Naive thymus-derived CD4-positive, alpha-beta T cell (primary cell): Measurements from ENCODE around the gene BTBD2. TPM values are rescaled to one million over a fixed set of nuclear protein-coding genes. Genes with fewer than 3 reads are reported as not detected.

Experiments
- ATAC-seq: fragments of 150-1000 bp; cut with Tn5 transposase; 2 replicates; pipeline ENCODE4 v1.10.0; 2021; ENCODE audit warnings: mild to moderate bottlenecking, moderate library complexity
- CTCF ChIA-PET: fragments of 350-600 bp; sonication (Branson Sonifier 250); formaldehyde crosslinking; loops from one replicate; lab custom pipeline; 2021; ENCODE audit warnings: antibody characterized with exemption; lab: Charles Lee
- POLR2A ChIA-PET: fragments of 350-600 bp; sonication (Branson Sonifier 250); formaldehyde crosslinking; loops from one replicate; lab custom pipeline; 2021; ENCODE audit warnings: antibody characterized with exemption, inconsistent platforms; lab: Charles Lee
- DNase-seq, 9 donors: peaks; one replicate each; pipeline versions ENCODE4 v3.0.0 to v3.0.0-alpha.2; 2020 to 2022; ENCODE audit warnings: mixed read lengths in 1 of 9
- H3K27ac ChIP-seq: one replicate; pipeline ENCODE4 v1.7.0; 2013; ENCODE audit warnings: mild to moderate bottlenecking, low read depth, low read length, moderate library complexity
- H3K27me3 ChIP-seq, 2 donors: one replicate each; pipeline ENCODE4 v1.7.0; 2013; ENCODE audit warnings: low read length in 2 of 2, mild to moderate bottlenecking in 2 of 2, moderate library complexity in 2 of 2; ENCODE audit not compliant: control insufficient read depth in 2 of 2, insufficient read depth in 2 of 2
- H3K36me3 ChIP-seq, 3 experiments: 1 replicate in 2 of 3; 2 replicates in 1 of 3; pipeline ENCODE4 v1.7.0; 2013; ENCODE audit warnings: low read length in 3 of 3, mild to moderate bottlenecking in 3 of 3, moderate library complexity in 1 of 3; ENCODE audit not compliant: insufficient read depth in 3 of 3, control insufficient read depth in 2 of 3
- H3K4me1 ChIP-seq, 2 donors: one replicate each; pipeline ENCODE4 v1.7.0; 2013; ENCODE audit warnings: low read length in 2 of 2, mild to moderate bottlenecking in 2 of 2, moderate library complexity in 1 of 2; ENCODE audit not compliant: control insufficient read depth in 2 of 2, insufficient read depth in 2 of 2
- H3K4me3 ChIP-seq: 2 replicates; pipeline ENCODE4 v1.7.0; 2013; ENCODE audit warnings: mild to moderate bottlenecking, low read length
- H3K9me3 ChIP-seq, 3 experiments: 1 replicate in 2 of 3; 2 replicates in 1 of 3; pipeline ENCODE4 v1.7.0; 2013; ENCODE audit warnings: low read length in 3 of 3; ENCODE audit not compliant: control insufficient read depth in 2 of 3
- H3K27ac Mint-ChIP-seq, 9 donors: one replicate each; pipeline ENCODE4 v1.8.0; 2020 to 2022; ENCODE audit warnings: mixed read lengths in 9 of 9, mild to moderate bottlenecking in 8 of 9, moderate library complexity in 5 of 9, inconsistent platforms in 2 of 9
- H3K27me3 Mint-ChIP-seq, 5 donors: one replicate each; pipeline ENCODE4 v1.8.0; 2021 to 2022; ENCODE audit warnings: mixed read lengths in 5 of 5, mild to moderate bottlenecking in 1 of 5
- H3K36me3 Mint-ChIP-seq, 5 donors: one replicate each; pipeline ENCODE4 v1.8.0; 2020 to 2022; ENCODE audit warnings: mixed read lengths in 5 of 5, mild to moderate bottlenecking in 3 of 5, inconsistent platforms in 1 of 5
- H3K4me1 Mint-ChIP-seq, 7 donors: one replicate each; pipeline ENCODE4 v1.8.0; 2020 to 2022; ENCODE audit warnings: mixed read lengths in 7 of 7, mild to moderate bottlenecking in 3 of 7, inconsistent platforms in 1 of 7
- H3K4me3 Mint-ChIP-seq, 10 donors: one replicate each; pipeline ENCODE4 v1.8.0; 2020 to 2022; ENCODE audit warnings: mild to moderate bottlenecking in 10 of 10, mixed read lengths in 10 of 10, moderate library complexity in 6 of 10, inconsistent platforms in 2 of 10
- H3K9me3 Mint-ChIP-seq, 11 donors: one replicate each; pipeline ENCODE4 v1.8.0; 2020 to 2022; ENCODE audit warnings: mixed read lengths in 11 of 11, mild to moderate bottlenecking in 4 of 11, inconsistent platforms in 1 of 11, moderate library complexity in 1 of 11
- intact Hi-C, 2 donors: fragments of 100-400 bp; cut with micrococcal nuclease; formaldehyde crosslinking; loops; one replicate each; pipeline ENCODE4 v1.15.1; 2023
- polyA plus RNA-seq, 2 donors: library from polyadenylated mRNA; unstranded; fragments of 300-500 nt; fragmentation: Illumina TruSeq; gene quantifications; one replicate each; pipeline ENCODE4 v1.2.3, GENCODE V29; 2021
- total RNA-seq, 6 experiments: library from RNA in 5 of 6; stranded (reverse) in 5 of 6; gene quantifications; 1 replicate in 5 of 6; 2 replicates in 1 of 6; pipeline ENCODE4 v1.2.3 and lab custom pipeline; 2021 to 2026

BTBD2 gene
- total and polyA plus RNA-seq, 7 experiments from 2014 or later = 5.2 to 70.8 (median 62.5) TPM

- peaks cover 0 to 52% (median 24%) of the 10 kb centered on the region in 3 experiments for H3K36me3 ChIP-seq
- H3K27me3 ChIP-seq = no peaks in the 10 kb centered on the region
- intact Hi-C loops = no loop called here
- ChIA-PET CTCF (interaction anchor here (0.6 kb wide), 1 partner anchor 47 kb away, joined by 3 read pairs; no protein-coding TSS in a partner anchor), POLR2A (interaction anchor here (0.6 to 5.5 kb wide), 4 partner anchors 11 to 21 kb away, joined by 3 to 21 read pairs (median 4); no protein-coding TSS in a partner anchor)
- H3K4me3 ChIP-seq = no peak overlapping the region
- DNase-seq = no peak
- H3K9me3 ChIP-seq = peaks cover 0 to 4% (median 0%) of the 10 kb centered on the region in 3 experiments
- Mint-ChIP-seq H3K27me3 (no peaks in the 10 kb centered on the region), H3K9me3 (peaks cover 0 to 3% (median 0%) of the 10 kb centered on the region in 11 donors), H3K4me1 (peaks cover 3 to 29% (median 22%) of the 10 kb centered on the region in 7 donors), H3K36me3 (peaks cover 0 to 7% (median 0%) of the 10 kb centered on the region in 5 donors), H3K4me3 (peak overlapping the region in 1 of 10 donors; percentile 37), H3K27ac (peak overlapping the region in 4 of 9 donors; percentile 10 to 86 (median 79))
- no peak for ATAC-seq
- peak overlapping the region; percentile 35 for H3K27ac ChIP-seq
- peaks cover 22 to 39% of the 10 kb centered on the region in 2 donors for H3K4me1 ChIP-seq
Observed at GRCh38 chr19:2038284-2039088, 23.0 kb upstream of the BTBD2 start.

DNA sequence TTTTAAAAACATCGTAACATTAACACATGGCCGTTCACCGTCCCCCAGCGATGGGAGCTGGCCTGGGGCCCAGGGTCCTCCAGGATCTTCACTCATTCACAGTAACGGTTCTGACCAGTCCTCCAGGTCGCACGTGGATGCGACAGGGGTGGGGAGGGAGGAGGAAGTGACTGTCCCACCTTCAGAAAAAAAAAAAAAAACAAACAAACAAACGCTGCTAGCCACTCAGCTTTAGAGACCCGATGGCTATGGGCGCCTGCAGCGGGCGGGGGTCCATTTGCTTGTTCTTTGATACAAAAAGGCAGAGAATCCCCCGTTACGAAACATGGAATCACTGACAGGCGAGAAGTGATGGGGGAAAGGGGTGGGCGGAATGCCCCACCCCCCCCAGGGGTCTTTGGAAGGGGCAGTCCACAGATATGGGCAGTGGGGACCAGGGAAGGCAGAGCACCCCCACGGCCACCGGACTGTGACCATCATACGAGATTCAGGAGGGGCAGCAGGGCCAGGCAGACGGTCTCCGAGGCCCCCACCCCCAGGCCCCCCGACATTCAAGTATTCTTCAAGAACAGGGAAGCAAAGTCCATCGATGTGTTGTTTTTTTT, 22.2 kb upstream of the BTBD2 start:
- Mint-ChIP-seq H3K27me3 (no peaks in the 10 kb centered on the region), H3K27ac (peak overlapping the region in 3 of 9 donors; percentile 17 to 60 (median 38)), H3K4me1 (peaks cover 2 to 31% (median 20%) of the 10 kb centered on the region in 7 donors), H3K4me3 (no peak overlapping the region), H3K36me3 (peaks cover 0 to 5% (median 0%) of the 10 kb centered on the region in 5 donors), H3K9me3 (peaks cover 0 to 3% (median 0%) of the 10 kb centered on the region in 11 donors)
- no peak overlapping the region for H3K27ac ChIP-seq
- H3K4me1 ChIP-seq = peaks cover 20 to 40% of the 10 kb centered on the region in 2 donors
- no peak overlapping the region for H3K4me3 ChIP-seq
- peaks cover 0 to 4% (median 0%) of the 10 kb centered on the region in 3 experiments for H3K9me3 ChIP-seq
- POLR2A ChIA-PET = interaction anchor here (0.7 to 5.5 kb wide), 4 partner anchors 12 to 46 kb away, joined by 3 to 21 read pairs (median 4); no protein-coding TSS in a partner anchor
- CTCF ChIA-PET = interaction anchor here (0.6 to 0.9 kb wide), 2 partner anchors 18 to 46 kb away, joined by 3 to 9 read pairs; no protein-coding TSS in a partner anchor
- intact Hi-C loops = no loop called here
- DNase-seq = no peak
- ATAC-seq = no peak
- H3K27me3 ChIP-seq = no peaks in the 10 kb centered on the region
- peaks cover 0 to 45% (median 24%) of the 10 kb centered on the region in 3 experiments for H3K36me3 ChIP-seq

DNA sequence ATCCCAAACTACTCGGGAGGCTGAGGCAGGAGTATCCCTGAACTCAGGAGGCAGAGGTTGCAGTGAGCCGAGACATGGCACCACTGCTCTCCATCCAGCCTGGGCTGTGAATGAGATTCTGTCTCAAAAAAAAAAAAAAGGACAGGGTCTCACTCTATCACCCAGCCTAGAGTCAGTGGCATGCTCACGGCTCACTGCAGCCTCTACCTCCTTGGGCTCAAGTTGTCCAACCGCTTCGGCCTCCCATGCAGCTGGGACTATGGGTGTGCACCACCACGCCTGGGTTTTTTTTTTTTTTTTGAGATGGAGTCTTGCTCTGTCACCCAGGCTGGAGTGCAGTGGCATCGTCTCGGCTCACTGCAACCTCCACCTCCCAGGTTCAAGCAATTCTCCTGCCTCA, 20.9 kb upstream of the BTBD2 start:
- Histone ChIP-seq H3K36me3 (peaks cover 0 to 40% (median 20%) of the 10 kb centered on the region in 3 experiments), H3K27me3 (no peaks in the 10 kb centered on the region), H3K4me1 (peaks cover 20 to 38% of the 10 kb centered on the region in 2 donors), H3K4me3 (no peak overlapping the region), H3K9me3 (peaks cover 0 to 4% (median 0%) of the 10 kb centered on the region in 3 experiments), H3K27ac (no peak overlapping the region)
- intact Hi-C loops = no loop called here
- Mint-ChIP-seq H3K4me1 (peaks cover 11 to 41% (median 28%) of the 10 kb centered on the region in 7 donors), H3K27ac (peak overlapping the region in 2 of 9 donors; percentile 5 to 19), H3K4me3 (no peak overlapping the region), H3K9me3 (peaks cover 0 to 3% (median 0%) of the 10 kb centered on the region in 11 donors), H3K36me3 (peaks cover 0 to 5% (median 0%) of the 10 kb centered on the region in 5 donors), H3K27me3 (no peaks in the 10 kb centered on the region)
- DNase-seq = no peak
- ChIA-PET POLR2A (interaction anchor here (1.8 to 2.5 kb wide), 2 partner anchors 7 to 16 kb away, joined by 7 to 13 read pairs; no protein-coding TSS in a partner anchor), CTCF (no interaction called here)
- ATAC-seq = no peak

DNA sequence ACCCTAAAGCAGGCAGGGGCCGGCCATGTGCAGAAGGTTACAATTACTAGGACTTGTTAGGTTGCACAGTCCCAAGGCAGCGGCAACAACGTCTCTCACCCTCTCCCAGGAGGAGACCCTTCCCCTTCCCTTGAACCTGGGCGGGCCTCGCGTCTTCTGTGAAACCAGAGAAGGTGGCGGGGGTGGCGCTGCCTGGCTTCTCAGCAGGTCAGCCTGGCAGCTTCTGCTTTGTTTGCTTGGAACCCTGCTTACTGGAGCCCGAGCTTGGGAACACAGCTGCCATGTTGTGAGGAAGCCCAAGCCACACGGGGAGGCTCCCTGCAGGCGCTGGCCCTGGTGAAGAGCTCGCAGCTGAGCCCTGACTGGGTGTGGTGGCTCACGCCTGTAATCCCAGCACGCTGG, 20.1 kb upstream of the BTBD2 start:
- Mint-ChIP-seq H3K4me1 (peaks cover 11 to 34% (median 28%) of the 10 kb centered on the region in 7 donors), H3K9me3 (peaks cover 0 to 3% (median 0%) of the 10 kb centered on the region in 11 donors), H3K36me3 (peaks cover 0 to 5% (median 0%) of the 10 kb centered on the region in 5 donors), H3K4me3 (peak overlapping the region in 1 of 10 donors; percentile 47), H3K27ac (peak overlapping the region in 4 of 9 donors; percentile 23 to 68 (median 44)), H3K27me3 (no peaks in the 10 kb centered on the region)
- Histone ChIP-seq H3K4me3 (no peak overlapping the region), H3K27me3 (no peaks in the 10 kb centered on the region), H3K27ac (no peak overlapping the region), H3K36me3 (peaks cover 0 to 31% (median 14%) of the 10 kb centered on the region in 3 experiments), H3K9me3 (peaks cover 0 to 4% (median 0%) of the 10 kb centered on the region in 3 experiments), H3K4me1 (peaks cover 14 to 29% of the 10 kb centered on the region in 2 donors)
- no peak for ATAC-seq
- CTCF ChIA-PET = interaction anchor here (0.8 kb wide), 1 partner anchor 12 kb away, joined by 3 read pairs; no protein-coding TSS in a partner anchor
- POLR2A ChIA-PET = interaction anchor here (1.3 to 2.5 kb wide), 4 partner anchors 8 to 26 kb away, joined by 4 to 13 read pairs (median 8); no protein-coding TSS in a partner anchor
- no peak for DNase-seq
- intact Hi-C loops = no loop called here

GRCh38 chr19:2034729-2035589, 19.4 kb upstream of the BTBD2 start:
- ChIA-PET CTCF (interaction anchor here (0.8 kb wide), 1 partner anchor 13 kb away, joined by 3 read pairs; no protein-coding TSS in a partner anchor), POLR2A (interaction anchor here (0.6 to 2.5 kb wide), 6 partner anchors 9 to 1024 kb away, joined by 3 to 13 read pairs (median 6); no protein-coding TSS in a partner anchor)

More at GRCh38 chr19:2034729-2035589, 19.4 kb upstream of the BTBD2 start:
- Histone ChIP-seq H3K36me3 (peaks cover 0 to 25% (median 8%) of the 10 kb centered on the region in 3 experiments), H3K4me3 (no peak overlapping the region), H3K27ac (no peak overlapping the region), H3K4me1 (peaks cover 14 to 26% of the 10 kb centered on the region in 2 donors), H3K27me3 (no peaks in the 10 kb centered on the region), H3K9me3 (peaks cover 0 to 4% (median 0%) of the 10 kb centered on the region in 3 experiments)
- intact Hi-C loops = no loop called here
- H3K4me3 Mint-ChIP-seq = peak overlapping the region in 6 of 10 donors; percentile 6 to 55 (median 33)
- H3K4me1 Mint-ChIP-seq = peaks cover 11 to 34% (median 28%) of the 10 kb centered on the region in 7 donors
- peaks cover 0 to 3% (median 0%) of the 10 kb centered on the region in 11 donors for H3K9me3 Mint-ChIP-seq
- DNase-seq (peak in 8 of 9 donors; percentile 42 to 84 (median 54)), ATAC-seq (peak; percentile 80)
- H3K36me3 Mint-ChIP-seq = peaks cover 0 to 5% (median 0%) of the 10 kb centered on the region in 5 donors
- no peaks in the 10 kb centered on the region for H3K27me3 Mint-ChIP-seq
- peak overlapping the region in 8 of 9 donors; percentile 23 to 73 (median 61) for H3K27ac Mint-ChIP-seq
